HepG2 (cell line): ENCODE measurements around the gene CCNJL. TPM values are rescaled to one million over a fixed set of nuclear protein-coding genes. Genes with fewer than 3 reads are reported as not detected.
A peak's percentile ranks its signal among the peaks of the same experiment; 100 is the strongest.

Experiments used
- CEBPG ChIP-seq: IDR thresholded peaks from 2 replicates; pipeline ENCODE4 v1.6.1; 2016
- ELF3 ChIP-seq: IDR thresholded peaks from 2 replicates; pipeline ENCODE4 v1.6.1; 2016; ENCODE audit warnings: missing genetic modification reagents, missing compliant biosample characterization
- FOSL2 ChIP-seq: sonication (generic); formaldehyde crosslinking; IDR thresholded peaks from 2 replicates; pipeline ENCODE4 v1.4.0; 2020; ENCODE audit warnings: missing genetic modification reagents
- FOXA1 ChIP-seq, 2 experiments: fragments of 450-650 bp in 1 of 2; sonication (generic) in 1 of 2; formaldehyde crosslinking in 1 of 2; IDR thresholded peaks; 2 replicates each; pipeline versions ENCODE4 v1.4.0 to v1.6.1; 2016 to 2020; ENCODE audit warnings: missing genetic modification reagents in 1 of 2
- FOXP4 ChIP-seq: sonication (generic); formaldehyde crosslinking; IDR thresholded peaks from 2 replicates; pipeline ENCODE4 v1.4.0; 2020; ENCODE audit warnings: missing genetic modification reagents
- GABPA ChIP-seq, 2 experiments: IDR thresholded peaks; 2 replicates each; pipeline ENCODE4 v1.6.1; 2011 to 2016; ENCODE audit warnings: low read depth in 2 of 2, low read length in 1 of 2, missing biosample characterization in 1 of 2, missing genetic modification characterization in 1 of 2
- GABPB1 ChIP-seq: IDR thresholded peaks from 2 replicates; pipeline ENCODE4 v1.6.1; 2016; ENCODE audit warnings: mild to moderate bottlenecking, missing genetic modification reagents, moderate library complexity, missing compliant biosample characterization
- HDAC2 ChIP-seq: sonication (generic); formaldehyde crosslinking; IDR thresholded peaks from 2 replicates; pipeline ENCODE4 v1.4.0; 2020; ENCODE audit warnings: missing genetic modification reagents
- HNRNPK ChIP-seq: fragments of 200-400 bp; formaldehyde crosslinking; IDR thresholded peaks from 2 replicates; pipeline ENCODE4 v1.6.1; 2018; ENCODE audit warnings: low read length, low read depth, moderate library complexity, mild to moderate bottlenecking; ENCODE audit not compliant: poor library complexity, severe bottlenecking
- KMT2B ChIP-seq: IDR thresholded peaks from 2 replicates; pipeline ENCODE4 v1.6.1; 2016; ENCODE audit warnings: missing genetic modification reagents, missing compliant biosample characterization
- MAFF ChIP-seq: IDR thresholded peaks from 2 replicates; pipeline ENCODE4 v1.6.1; 2011; ENCODE audit warnings: low read depth, low read length, improper control_type of control experiment
- MAFK ChIP-seq, 2 experiments: IDR thresholded peaks in 1 of 2; conservative IDR thresholded peaks in 1 of 2; 2 replicates each; pipeline ENCODE4 v1.6.1; 2011; ENCODE audit warnings: improper control_type of control experiment in 2 of 2, low read length in 2 of 2
- NFE2 ChIP-seq: sonication (generic); formaldehyde crosslinking; IDR thresholded peaks from 2 replicates; pipeline ENCODE4 v1.4.0; 2020; ENCODE audit warnings: missing genetic modification reagents
- NR2F1 ChIP-seq, 2 experiments: fragments of 450-650 bp in 1 of 2; formaldehyde crosslinking in 1 of 2; IDR thresholded peaks; 2 replicates each; pipeline versions ENCODE4 v1.5.0 to v1.6.1; 2016 to 2020; ENCODE audit warnings: mild to moderate bottlenecking in 1 of 2, missing compliant biosample characterization in 1 of 2, missing genetic modification reagents in 1 of 2, moderate library complexity in 1 of 2
- PAX8 ChIP-seq: sonication (generic); formaldehyde crosslinking; IDR thresholded peaks from 2 replicates; pipeline ENCODE4 v1.8.0; 2022; ENCODE audit warnings: mild to moderate bottlenecking, missing genetic modification reagents, borderline replicate concordance
- PPARG ChIP-seq: conservative IDR thresholded peaks from 2 replicates; pipeline ENCODE4 v1.6.1; 2016; ENCODE audit warnings: missing biosample characterization, missing genetic modification reagents
- RXRA ChIP-seq: sonication (generic); formaldehyde crosslinking; IDR thresholded peaks from 2 replicates; pipeline ENCODE4 v1.5.1; 2020; ENCODE audit warnings: missing genetic modification reagents
- RXRB ChIP-seq: IDR thresholded peaks from 2 replicates; pipeline ENCODE4 v1.6.1; 2016; ENCODE audit warnings: borderline replicate concordance, missing genetic modification reagents, missing compliant biosample characterization
- SMAD3 ChIP-seq: sonication (generic); formaldehyde crosslinking; IDR thresholded peaks from 2 replicates; pipeline ENCODE4 v1.4.0; 2020; ENCODE audit warnings: missing genetic modification reagents
- SOX5 ChIP-seq: IDR thresholded peaks from 2 replicates; pipeline ENCODE4 v1.6.1; 2016; ENCODE audit warnings: borderline replicate concordance
- SRY ChIP-seq: sonication (generic); formaldehyde crosslinking; IDR thresholded peaks from 2 replicates; pipeline ENCODE4 v1.8.0; 2022; ENCODE audit warnings: mild to moderate bottlenecking, missing genetic modification reagents
- TOE1 ChIP-seq: sonication (generic); formaldehyde crosslinking; IDR thresholded peaks from 2 replicates; pipeline ENCODE4 v1.4.0; 2020; ENCODE audit warnings: mild to moderate bottlenecking, missing genetic modification reagents
- U2AF2 ChIP-seq: fragments of 200-400 bp; formaldehyde crosslinking; IDR thresholded peaks from 2 replicates; pipeline ENCODE4 v1.6.1; 2017; ENCODE audit warnings: low read depth, mild to moderate bottlenecking, low read length
- ZNF367 ChIP-seq: sonication (generic); formaldehyde crosslinking; IDR thresholded peaks from 2 replicates; pipeline ENCODE4 v1.4.0; 2020; ENCODE audit warnings: missing genetic modification reagents, borderline replicate concordance
- ZNF761 ChIP-seq: sonication (generic); formaldehyde crosslinking; conservative IDR thresholded peaks from 2 replicates; pipeline ENCODE4 v1.4.0; 2020; ENCODE audit warnings: mild to moderate bottlenecking, missing genetic modification reagents
- ZNF883 ChIP-seq: sonication (generic); formaldehyde crosslinking; IDR thresholded peaks from 2 replicates; pipeline ENCODE4 v1.5.1; 2020; ENCODE audit warnings: mild to moderate bottlenecking, missing genetic modification reagents; ENCODE audit errors: not compliant biosample characterization
- polyA plus RNA-seq, 8 experiments: library from polyadenylated mRNA; depleted of rRNA in 3 of 8; stranded (reverse) in 7 of 8; unstranded in 1 of 8; fragments of >200 nt; fragmentation: Illumina TruSeq in 4 of 8; extraction: Trizol in 4 of 8; gene quantifications; 2 replicates each; pipeline versions ENCODE4 v1.2.1 to v1.2.3, GENCODE V29; 2011 to 2016; ENCODE audit warnings: low read depth in 4 of 8, missing spikeins in 1 of 8, mixed read lengths in 1 of 8; ENCODE audit not compliant: insufficient read depth in 1 of 8
- total RNA-seq, 5 experiments: library from RNA; depleted of rRNA; stranded (reverse); fragments of >200 nt; fragmentation: Illumina TruSeq; extraction: Trizol; gene quantifications; 2 replicates each; pipeline ENCODE4 v1.2.3, GENCODE V29; 2016; ENCODE audit warnings: low read depth in 1 of 5
- TF ChIP-seq, protein P1 (sequence below): sonication (generic); formaldehyde crosslinking; IDR thresholded peaks from 2 replicates; pipeline ENCODE4 v1.4.0; 2020; ENCODE audit warnings: missing genetic modification reagents, borderline replicate concordance
- TF ChIP-seq, protein P2 (sequence below), 2 experiments: fragments of 450-650 bp in 1 of 2; sonication (generic) in 1 of 2; formaldehyde crosslinking; IDR thresholded peaks; 2 replicates each; pipeline versions ENCODE4 v1.5.0 to v1.8.0; 2020 to 2022; ENCODE audit warnings: mild to moderate bottlenecking in 1 of 2, missing genetic modification reagents in 1 of 2

The CCNJL gene
- total and polyA plus RNA-seq, 2 of the 13 experiments (the other 11 are each of a cell fraction or from before 2014, with no cell fraction given): 1.6 to 4.4 TPM

DNA sequence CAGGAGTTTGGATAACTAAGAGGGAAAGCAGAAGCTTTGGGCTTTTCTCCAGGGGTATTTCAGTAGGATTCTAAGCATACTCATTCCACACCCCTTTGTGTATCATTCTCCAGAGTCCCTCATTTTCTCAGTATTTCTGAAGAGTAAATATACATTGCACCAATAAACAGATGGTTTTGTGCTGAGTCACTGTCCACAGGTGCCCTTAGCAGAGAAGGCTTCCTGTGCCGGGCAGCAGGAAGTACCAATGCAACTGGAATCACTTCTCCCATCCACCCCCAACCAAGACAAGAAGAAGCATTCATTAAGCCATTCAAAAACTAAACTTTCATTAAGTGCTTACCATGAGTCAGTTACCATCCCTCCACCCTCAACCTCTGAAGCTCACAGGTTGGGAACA, 3.6 kb upstream of the CCNJL start (continued):
- TF ChIP-seq SMAD3 (CRISPR knock-in tag) (no peak), ZNF761 (no peak), FOXA1 (IDR thresholded peaks at IDR 0.05) (no peak), FOXA1 (CRISPR knock-in tag; IDR thresholded peaks at IDR 0.05) (peak; percentile 72), KMT2B (no peak), RXRA (CRISPR knock-in tag) (no peak), MAFF (peak; percentile 89), NR2F1 (CRISPR knock-in tag; IDR thresholded peaks at IDR 0.05) (0 out of 4 replicates have a peak, but pooled peaks of 1 of the 2 experiments have one; percentile 14), HDAC2 (CRISPR knock-in tag) (no peak), U2AF2 (no peak), RXRB (CRISPR knock-in tag) (peak; percentile 10; the same call in 1 of the 2 replicates), SRY (CRISPR knock-in tag) (no peak), SOX5 (CRISPR knock-in tag) (peak; percentile 55; the same call in 1 of the 2 replicates), PPARG (no peak), PAX8 (CRISPR knock-in tag) (no peak), ELF3 (CRISPR knock-in tag) (peak; percentile 95), NFE2 (CRISPR knock-in tag) (peak; percentile 93), MAFK (conservative IDR thresholded peaks at IDR 0.05 in 1 of 2, IDR thresholded peaks at IDR 0.05 in 1 of 2; ENCODE audit: low read length in 2 of 2) (peak; percentile 90 to 95), FOXP4 (peak; percentile 46; the same call in 1 of the 2 replicates), CEBPG (peak; percentile 53; the same call in 1 of the 2 replicates), FOSL2 (CRISPR knock-in tag) (peak; percentile 98), GABPA (IDR thresholded peaks at IDR 0.05; ENCODE audit: low read depth, low read length) (no peak), GABPA (CRISPR knock-in tag; IDR thresholded peaks at IDR 0.05; ENCODE audit: low read depth) (peak; percentile 75), HNRNPK (no peak), ZNF883 (CRISPR knock-in tag) (no peak), ZNF367 (CRISPR knock-in tag) (no peak), GABPB1 (CRISPR knock-in tag) (peak; percentile 62), TOE1 (CRISPR knock-in tag) (no peak)
- TF ChIP-seq, protein P1, sequence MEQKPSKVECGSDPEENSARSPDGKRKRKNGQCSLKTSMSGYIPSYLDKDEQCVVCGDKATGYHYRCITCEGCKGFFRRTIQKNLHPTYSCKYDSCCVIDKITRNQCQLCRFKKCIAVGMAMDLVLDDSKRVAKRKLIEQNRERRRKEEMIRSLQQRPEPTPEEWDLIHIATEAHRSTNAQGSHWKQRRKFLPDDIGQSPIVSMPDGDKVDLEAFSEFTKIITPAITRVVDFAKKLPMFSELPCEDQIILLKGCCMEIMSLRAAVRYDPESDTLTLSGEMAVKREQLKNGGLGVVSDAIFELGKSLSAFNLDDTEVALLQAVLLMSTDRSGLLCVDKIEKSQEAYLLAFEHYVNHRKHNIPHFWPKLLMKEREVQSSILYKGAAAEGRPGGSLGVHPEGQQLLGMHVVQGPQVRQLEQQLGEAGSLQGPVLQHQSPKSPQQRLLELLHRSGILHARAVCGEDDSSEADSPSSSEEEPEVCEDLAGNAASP (CRISPR knock-in tag): 0 out of 2 replicates have a peak, but pooled peaks have one; percentile 11
- TF ChIP-seq, protein P2, sequence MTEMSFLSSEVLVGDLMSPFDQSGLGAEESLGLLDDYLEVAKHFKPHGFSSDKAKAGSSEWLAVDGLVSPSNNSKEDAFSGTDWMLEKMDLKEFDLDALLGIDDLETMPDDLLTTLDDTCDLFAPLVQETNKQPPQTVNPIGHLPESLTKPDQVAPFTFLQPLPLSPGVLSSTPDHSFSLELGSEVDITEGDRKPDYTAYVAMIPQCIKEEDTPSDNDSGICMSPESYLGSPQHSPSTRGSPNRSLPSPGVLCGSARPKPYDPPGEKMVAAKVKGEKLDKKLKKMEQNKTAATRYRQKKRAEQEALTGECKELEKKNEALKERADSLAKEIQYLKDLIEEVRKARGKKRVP (CRISPR knock-in tag; IDR thresholded peaks at IDR 0.05): peak in 1 of 2 experiments; percentile 87; a peak in 2 of 4 replicates
